Smooth muscle cell (in vitro differentiated cells): ENCODE data around the gene RBMS3. TPM values are rescaled to one million over a fixed set of nuclear protein-coding genes. Genes with fewer than 3 reads are reported as not detected.
A peak's percentile ranks its signal among the peaks of the same experiment; 100 is the strongest.

Source experiments
- DNase-seq: peaks from one replicate; lab custom pipeline; 2025; ENCODE audit not compliant: unreplicated experiment; lab: John Stamatoyannopoulos, UW
- H2AFZ ChIP-seq: fragments of 200-600 bp; sonication (generic); 2 replicates; pipeline ENCODE4 v1.6.0; 2016; ENCODE audit warnings: antibody characterized with exemption, low read depth, mild to moderate bottlenecking
- H3F3A ChIP-seq: fragments of 200-600 bp; sonication (generic); 2 replicates; pipeline ENCODE4 v1.6.0; 2017; ENCODE audit warnings: antibody characterized with exemption, low read depth
- H3K27ac ChIP-seq: fragments of 200-600 bp; sonication (generic); 2 replicates; pipeline ENCODE4 v1.5.1; 2016; ENCODE audit warnings: low read depth, mild to moderate bottlenecking
- H3K27me3 ChIP-seq: fragments of 200-600 bp; sonication (generic); 2 replicates; pipeline ENCODE4 v1.6.1; 2016; ENCODE audit warnings: low read depth, mild to moderate bottlenecking
- H3K36me3 ChIP-seq: fragments of 200-600 bp; sonication (generic); 2 replicates; pipeline ENCODE4 v1.5.1; 2016; ENCODE audit warnings: low read depth
- H3K4me1 ChIP-seq: fragments of 200-600 bp; sonication (generic); 2 replicates; pipeline ENCODE4 v1.5.1; 2016; ENCODE audit warnings: low read depth
- H3K4me2 ChIP-seq: fragments of 200-600 bp; sonication (generic); 2 replicates; pipeline ENCODE4 v1.6.0; 2016; ENCODE audit warnings: mild to moderate bottlenecking
- H3K4me3 ChIP-seq: fragments of 200-600 bp; sonication (generic); 2 replicates; pipeline ENCODE4 v1.5.1; 2016; ENCODE audit warnings: mild to moderate bottlenecking
- H3K79me2 ChIP-seq: fragments of 200-600 bp; sonication (generic); 2 replicates; pipeline ENCODE4 v1.6.0; 2016; ENCODE audit warnings: low read depth, mild to moderate bottlenecking
- H3K9ac ChIP-seq: fragments of 200-600 bp; sonication (generic); 2 replicates; pipeline ENCODE4 v1.6.0; 2016; ENCODE audit warnings: low read depth
- H3K9me3 ChIP-seq: fragments of 200-600 bp; sonication (generic); replicated peaks from 2 replicates; pipeline ENCODE4 v1.5.1; 2016; ENCODE audit warnings: low read depth
- H4K20me1 ChIP-seq: fragments of 200-600 bp; sonication (generic); 2 replicates; pipeline ENCODE4 v1.6.0; 2016; ENCODE audit warnings: low read depth
- WGBS: methylation state at CpG from one replicate; pipeline ENCODE4 v1.1.7; 2016; ENCODE audit warnings: low lambda C conversion rate; 5-methylcytosine and 5-hydroxymethylcytosine counted together
- polyA plus RNA-seq: library from polyadenylated mRNA; unstranded; fragments of >200 nt; fragmentation: Nextera tagmentation; extraction: Ambion mirVana; gene quantifications from 2 replicates; pipeline ENCODE4 v1.2.1, GENCODE V29; 2016
- total RNA-seq: library from RNA; depleted of rRNA; stranded (reverse); fragments of >200 nt; gene quantifications from 2 replicates; pipeline ENCODE4 v1.2.3, GENCODE V29; 2014
- TF ChIP-seq, protein P1 (sequence below): fragments of 200-600 bp; sonication (generic); IDR thresholded peaks from 2 replicates; pipeline ENCODE4 v1.5.1; 2017; ENCODE audit warnings: borderline replicate concordance, mild to moderate bottlenecking, antibody characterized with exemption; ENCODE audit not compliant: insufficient read depth, poor library complexity, severe bottlenecking

RBMS3 gene
- total and polyA plus RNA-seq, 2 experiments from 2014 or later: 42.9 to 50.6 TPM

GRCh38 chr3:29284497-29284896, 3.6 kb downstream of the RBMS3 start:
- H3K27ac ChIP-seq: peak overlapping the region; percentile 94
- no peak overlapping the region for H2AFZ ChIP-seq
- TF ChIP-seq, protein P1, sequence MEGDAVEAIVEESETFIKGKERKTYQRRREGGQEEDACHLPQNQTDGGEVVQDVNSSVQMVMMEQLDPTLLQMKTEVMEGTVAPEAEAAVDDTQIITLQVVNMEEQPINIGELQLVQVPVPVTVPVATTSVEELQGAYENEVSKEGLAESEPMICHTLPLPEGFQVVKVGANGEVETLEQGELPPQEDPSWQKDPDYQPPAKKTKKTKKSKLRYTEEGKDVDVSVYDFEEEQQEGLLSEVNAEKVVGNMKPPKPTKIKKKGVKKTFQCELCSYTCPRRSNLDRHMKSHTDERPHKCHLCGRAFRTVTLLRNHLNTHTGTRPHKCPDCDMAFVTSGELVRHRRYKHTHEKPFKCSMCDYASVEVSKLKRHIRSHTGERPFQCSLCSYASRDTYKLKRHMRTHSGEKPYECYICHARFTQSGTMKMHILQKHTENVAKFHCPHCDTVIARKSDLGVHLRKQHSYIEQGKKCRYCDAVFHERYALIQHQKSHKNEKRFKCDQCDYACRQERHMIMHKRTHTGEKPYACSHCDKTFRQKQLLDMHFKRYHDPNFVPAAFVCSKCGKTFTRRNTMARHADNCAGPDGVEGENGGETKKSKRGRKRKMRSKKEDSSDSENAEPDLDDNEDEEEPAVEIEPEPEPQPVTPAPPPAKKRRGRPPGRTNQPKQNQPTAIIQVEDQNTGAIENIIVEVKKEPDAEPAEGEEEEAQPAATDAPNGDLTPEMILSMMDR: no peak
- H3K36me3 ChIP-seq: no peaks in the 10 kb centered on the region
- H4K20me1 ChIP-seq: no peaks in the 10 kb centered on the region
- H3K4me1 ChIP-seq: peaks cover 35% of the 10 kb centered on the region
- peak overlapping the region; percentile 87 for H3K4me2 ChIP-seq
- H3K9me3 ChIP-seq: no peaks in the 10 kb centered on the region
- no peak for DNase-seq
- H3K27me3 ChIP-seq: no peaks in the 10 kb centered on the region
- H3F3A ChIP-seq: peaks cover 7% of the 10 kb centered on the region
- H3K9ac ChIP-seq: peak overlapping the region; percentile 93
- peaks cover 89% of the 10 kb centered on the region for H3K79me2 ChIP-seq
- 45% methylated on average over 2 of the region's 2 CpGs for WGBS
- H3K4me3 ChIP-seq: peak overlapping the region; percentile 69

GRCh38 chr3:29285471-29286071, 4.7 kb downstream of the RBMS3 start:
- Histone ChIP-seq H3K4me2 (peak overlapping the region; percentile 84), H3K9ac (peak overlapping the region; percentile 45), H3K4me1 (peaks cover 35% of the 10 kb centered on the region), H3K27ac (peak overlapping the region; percentile 67), H3K9me3 (no peaks in the 10 kb centered on the region), H3K27me3 (no peaks in the 10 kb centered on the region), H3F3A (peaks cover 7% of the 10 kb centered on the region), H3K4me3 (peak overlapping the region; percentile 39), H2AFZ (peak overlapping the region; percentile 52), H3K36me3 (no peaks in the 10 kb centered on the region), H4K20me1 (no peaks in the 10 kb centered on the region), H3K79me2 (peaks cover 94% of the 10 kb centered on the region)
- TF ChIP-seq, protein P1: no peak
- 11% methylated on average over 4 of the region's 4 CpGs for WGBS
- DNase-seq: no peak

GRCh38 chr3:29286478-29287240, 5.8 kb downstream of the RBMS3 start:
- Histone ChIP-seq H3K4me1 (peaks cover 35% of the 10 kb centered on the region), H3K9me3 (no peaks in the 10 kb centered on the region), H3F3A (peaks cover 4% of the 10 kb centered on the region), H4K20me1 (peaks cover 5% of the 10 kb centered on the region), H3K27ac (peak overlapping the region; percentile 67), H3K9ac (peak overlapping the region; percentile 45), H3K4me2 (peak overlapping the region; percentile 84), H2AFZ (no peak overlapping the region), H3K27me3 (no peaks in the 10 kb centered on the region), H3K36me3 (no peaks in the 10 kb centered on the region), H3K79me2 (peaks cover 99% of the 10 kb centered on the region), H3K4me3 (peak overlapping the region; percentile 39)
- TF ChIP-seq, protein P1: no peak
- DNase-seq: no peak
- 65% methylated on average over 5 of the region's 5 CpGs for WGBS
